Chondrocyte (in vitro differentiated cells): ENCODE results near the gene PNCK. TPM values are rescaled to one million over a fixed set of nuclear protein-coding genes. Genes with fewer than 3 reads are reported as not detected.
A peak's percentile ranks its signal among the peaks of the same experiment; 100 is the strongest.

Source experiments
- DNase-seq: peaks from one replicate; pipeline ENCODE4 v3.0.0; 2021; ENCODE audit warnings: mixed read lengths, low spot score
- H3K27ac Mint-ChIP-seq: one replicate; pipeline ENCODE4 v1.8.0; 2021; ENCODE audit warnings: mild to moderate bottlenecking, moderate library complexity, mixed read lengths; ENCODE audit not compliant: unreplicated experiment
- H3K27me3 Mint-ChIP-seq: 2 replicates; pipeline ENCODE4 v1.8.0; 2021; ENCODE audit warnings: low read depth, mixed read lengths
- H3K36me3 Mint-ChIP-seq: 2 replicates; pipeline ENCODE4 v1.8.0; 2021; ENCODE audit warnings: low read depth, mixed read lengths
- H3K4me1 Mint-ChIP-seq: 2 replicates; pipeline ENCODE4 v1.8.0; 2021; ENCODE audit warnings: low read depth, mild to moderate bottlenecking, mixed read lengths
- H3K4me3 Mint-ChIP-seq: one replicate; pipeline ENCODE4 v1.8.0; 2021; ENCODE audit warnings: mild to moderate bottlenecking, moderate library complexity, mixed read lengths; ENCODE audit not compliant: unreplicated experiment
- H3K9me3 Mint-ChIP-seq: 2 replicates; pipeline ENCODE4 v1.8.0; 2021; ENCODE audit warnings: low read depth, mixed read lengths
- CTCF ChIP-seq: fragments of 200-600 bp; sonication (generic); IDR thresholded peaks from 2 replicates; pipeline ENCODE4 v1.5.0; 2021; ENCODE audit warnings: antibody characterized with exemption, mild to moderate bottlenecking, moderate library complexity
- total RNA-seq: library from RNA; stranded (reverse); gene quantifications from 3 replicates; pipeline ENCODE4 v1.2.1, GENCODE V29; 2021

The PNCK gene
- total RNA-seq, 1 donor from 2014 or later = 3.2 TPM

- DNase-seq = peak; percentile 91
- Mint-ChIP-seq H3K9me3 (no peaks in the 10 kb centered on the region), H3K4me3 (no peak overlapping the region), H3K27me3 (peaks cover 18% of the 10 kb centered on the region), H3K36me3 (no peaks in the 10 kb centered on the region), H3K27ac (no peak overlapping the region), H3K4me1 (peaks cover 5% of the 10 kb centered on the region)
- TF ChIP-seq CTCF = no peak
Measured at GRCh38 chrX:153644356-153645125, 29.1 kb downstream of the PNCK start.

- H3K9me3 Mint-ChIP-seq = no peaks in the 10 kb centered on the region
- H3K36me3 Mint-ChIP-seq = no peaks in the 10 kb centered on the region
- peaks cover 18% of the 10 kb centered on the region for H3K27me3 Mint-ChIP-seq
- H3K4me1 Mint-ChIP-seq = peaks cover 5% of the 10 kb centered on the region
- peak overlapping the region; percentile 51 for H3K4me3 Mint-ChIP-seq
- peak; percentile 60 for TF ChIP-seq CTCF
- no peak overlapping the region for H3K27ac Mint-ChIP-seq
- DNase-seq = peak; percentile 63
Measured at GRCh38 chrX:153643431-153644351, 29.9 kb downstream of the PNCK start.

GRCh38 chrX:153642655-153643430, 30.8 kb downstream of the PNCK start:
- H3K27me3 Mint-ChIP-seq = peaks cover 18% of the 10 kb centered on the region
- no peak overlapping the region for H3K27ac Mint-ChIP-seq
- H3K4me3 Mint-ChIP-seq = peak overlapping the region; percentile 50
- no peaks in the 10 kb centered on the region for H3K9me3 Mint-ChIP-seq
- peaks cover 5% of the 10 kb centered on the region for H3K4me1 Mint-ChIP-seq
- DNase-seq = peak; percentile 91
- no peaks in the 10 kb centered on the region for H3K36me3 Mint-ChIP-seq
- no peak for TF ChIP-seq CTCF

GRCh38 chrX:153642051-153642654, 31.5 kb downstream of the PNCK start:
- Mint-ChIP-seq H3K4me3 (no peak overlapping the region), H3K27me3 (peaks cover 18% of the 10 kb centered on the region)

More at GRCh38 chrX:153642051-153642654, 31.5 kb downstream of the PNCK start:
- peaks cover 5% of the 10 kb centered on the region for H3K4me1 Mint-ChIP-seq
- no peaks in the 10 kb centered on the region for H3K36me3 Mint-ChIP-seq
- H3K27ac Mint-ChIP-seq = no peak overlapping the region
- no peaks in the 10 kb centered on the region for H3K9me3 Mint-ChIP-seq
- peak; percentile 7 for TF ChIP-seq CTCF
- peak; percentile 73 for DNase-seq
